ENCODE results near the gene POGK. TPM values are rescaled to one million over a fixed set of nuclear protein-coding genes. Genes with fewer than 3 reads are reported as not detected.

The POGK gene
- total RNA-seq, 1 experiment from 2014 or later = 47.7 TPM

DNA sequence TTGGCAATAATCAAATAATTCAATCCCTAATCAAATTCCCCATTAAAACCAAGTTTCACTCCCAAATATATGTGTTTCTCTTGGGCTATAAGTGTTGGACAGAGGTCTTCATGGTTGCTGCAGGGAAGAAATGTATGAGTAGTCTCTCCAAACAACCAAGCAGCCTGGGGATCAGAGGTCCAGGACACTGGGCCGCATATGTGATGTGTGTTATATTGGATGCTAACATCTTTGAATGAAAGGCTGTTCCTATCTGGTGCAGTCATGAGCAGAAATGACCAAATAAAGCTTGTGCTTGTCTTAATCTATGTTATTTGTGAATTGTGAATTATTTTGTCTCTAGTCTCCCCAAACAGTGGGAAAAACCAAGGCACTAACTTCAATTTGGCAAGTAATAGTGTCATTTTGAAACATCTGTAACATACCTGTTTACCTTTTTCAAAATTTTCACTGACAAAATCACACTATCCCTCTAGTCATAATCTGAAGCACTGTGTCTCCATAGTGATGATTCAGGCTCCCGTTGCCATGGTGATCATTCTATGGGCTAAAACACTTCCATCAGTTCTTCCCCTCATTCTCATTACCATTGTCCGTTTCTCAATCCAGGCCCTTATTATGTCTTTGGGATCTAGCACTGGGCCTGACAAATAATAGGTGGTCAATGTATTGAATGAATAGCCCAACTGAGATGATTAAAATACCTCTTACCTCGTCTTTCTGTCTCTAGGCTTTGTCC, 49.3 kb downstream of the POGK start:
- WGBS (ENCODE audit: extremely low coverage, insufficient read length, low lambda C conversion rate) = no CpG with 5 or more reads among the region's 4 CpGs
- Histone ChIP-seq H4K5ac (ENCODE audit: insufficient read length, low read depth, low read length) (no peak overlapping the region), H4K8ac (replicated peaks; ENCODE audit: insufficient read length, low read depth, low read length) (no peak overlapping the region), H3K27me3 (ENCODE audit: insufficient read depth, low read length) (peaks cover 2% of the 10 kb centered on the region; the same call in 1 of the 2 replicates), H3K18ac (ENCODE audit: insufficient read length, low read depth, low read length) (no peak overlapping the region), H3K9ac (ENCODE audit: extremely low read depth, insufficient read length, low read length) (no peak overlapping the region), H3K14ac (ENCODE audit: insufficient read depth, low read length) (no peak overlapping the region), H3K4me1 (ENCODE audit: insufficient read depth, low read length) (no peaks in the 10 kb centered on the region), H2BK5ac (ENCODE audit: insufficient read length, low read length) (no peak overlapping the region), H3K23me2 (ENCODE audit: insufficient read length, low read depth, low read length, poor library complexity, severe bottlenecking) (no peaks in the 10 kb centered on the region), H4K20me1 (ENCODE audit: control insufficient read depth, insufficient read depth, insufficient read length) (no peaks in the 10 kb centered on the region), H3K9me3 (ENCODE audit: control insufficient read depth, low read depth, low read length) (no peaks in the 10 kb centered on the region), H3K79me2 (ENCODE audit: insufficient read depth, low read length) (no peaks in the 10 kb centered on the region), H3K4me2 (ENCODE audit: insufficient read depth, insufficient read length, low read length) (no peak overlapping the region), H2BK20ac (ENCODE audit: low read depth, low read length, poor library complexity, severe bottlenecking) (no peak overlapping the region), H2AFZ (ENCODE audit: low read length) (no peak overlapping the region), H3T11ph (ENCODE audit: low read length) (no peak overlapping the region), H2BK120ac (ENCODE audit: low read depth, low read length, poor library complexity, severe bottlenecking) (no peak overlapping the region), H2BK15ac (ENCODE audit: low read depth, low read length) (no peak overlapping the region), H3K27ac (ENCODE audit: insufficient read length, low read depth, low read length) (no peak overlapping the region), H2AK5ac (ENCODE audit: insufficient read length, low read length) (no peak overlapping the region), H3K79me1 (ENCODE audit: insufficient read depth, low read depth, low read length, poor library complexity, severe bottlenecking) (no peaks in the 10 kb centered on the region), H3K23ac (ENCODE audit: insufficient read length, low read depth, low read length) (no peak overlapping the region), H4K91ac (ENCODE audit: insufficient read length, low read depth, low read length) (no peak overlapping the region), H3K56ac (ENCODE audit: insufficient read length, low read depth, low read length) (no peak overlapping the region), H2BK12ac (ENCODE audit: insufficient read length, low read depth, low read length) (no peak overlapping the region), H3K4ac (ENCODE audit: low read depth, low read length) (no peak overlapping the region)
- peaks cover 0 to 4% of the 10 kb centered on the region in 2 experiments; a peak in 2 of 4 replicates for H3K4me1 Mint-ChIP-seq
- H3K4me3 Mint-ChIP-seq = no peak overlapping the region
- no peaks in the 10 kb centered on the region for H3K9me3 Mint-ChIP-seq
- TF ChIP-seq CTCF (conservative IDR thresholded peaks at IDR 0.05) = no peak
- H3K27ac Mint-ChIP-seq = no peak overlapping the region
- no peaks in the 10 kb centered on the region for H3K36me3 Mint-ChIP-seq (ENCODE audit: insufficient read depth in 1 of 3, low read depth in 3 of 3)
- DNase-seq = no peak
- peaks cover 25% of the 10 kb centered on the region for H3K27me3 Mint-ChIP-seq (ENCODE audit: low read depth)
